Stomach (tissue), 9 donors: ENCODE measurements around the gene CEBPB. TPM values are rescaled to one million over a fixed set of nuclear protein-coding genes. Genes with fewer than 3 reads are reported as not detected.

Experiments used
- DNase-seq, 2 donors: peaks; one replicate each; pipeline versions ENCODE4 v3.0.0 to v3.0.0-alpha.2; 2013 to 2019
- H3K27ac ChIP-seq, 5 donors: fragments of 200-600 bp in 4 of 5; sonication (generic) in 4 of 5; one replicate each; pipeline ENCODE4 v1.5.1; 2013 to 2019; ENCODE audit warnings: mild to moderate bottlenecking in 1 of 5, moderate library complexity in 1 of 5
- H3K27me3 ChIP-seq, 3 donors: fragments of 200-600 bp; sonication (generic); one replicate each; pipeline ENCODE4 v1.5.1; 2017 to 2019; ENCODE audit warnings: mixed run types in 1 of 3
- H3K36me3 ChIP-seq, 4 donors: fragments of 200-600 bp; sonication (generic); 1 replicate in 3 of 4; 2 replicates in 1 of 4; pipeline ENCODE4 v1.5.1; 2016 to 2019
- H3K4me1 ChIP-seq, 4 donors: fragments of 200-600 bp; sonication (generic); one replicate each; pipeline ENCODE4 v1.5.1; 2016 to 2019
- H3K4me3 ChIP-seq, 4 donors: fragments of 200-600 bp; sonication (generic) in 3 of 4; one replicate each; pipeline ENCODE4 v1.5.1; 2016 to 2019; ENCODE audit warnings: mild to moderate bottlenecking in 1 of 4
- H3K9me3 ChIP-seq, 4 donors: fragments of 200-600 bp; sonication (generic); one replicate each; pipeline ENCODE4 v1.5.1; 2016 to 2019
- EP300 ChIP-seq: sonication (generic); formaldehyde crosslinking; IDR thresholded peaks from one replicate; pipeline ENCODE4 v1.6.1; 2017; ENCODE audit warnings: antibody characterized with exemption
- POLR2A ChIP-seq, 4 donors: fragments of 450-650 bp; IDR thresholded peaks; one replicate each; pipeline ENCODE4 v1.6.1; 2016; ENCODE audit warnings: antibody characterized with exemption in 4 of 4, control low read depth in 2 of 4, mild to moderate bottlenecking in 1 of 4, moderate library complexity in 1 of 4
- POLR2AphosphoS5 ChIP-seq, 3 donors: sonication (generic); formaldehyde crosslinking; IDR thresholded peaks; one replicate each; pipeline ENCODE4 v1.6.1; 2016; ENCODE audit warnings: antibody characterized with exemption in 3 of 3
- WGBS, 5 donors: extraction: QIAGEN DNeasy Blood & Tissue Kit in 3 of 5; methylation state at CpG; one replicate each; pipeline versions ENCODE4 v1.1.5 to v1.1.7; 2013 to 2018; 5-methylcytosine and 5-hydroxymethylcytosine counted together
- intact Hi-C: fragments of 100-400 bp; cut with DNase I; formaldehyde crosslinking; loops from one replicate; pipeline ENCODE4 v1.15.1; 2023; ENCODE audit warnings: low total_unique reads
- polyA plus RNA-seq, 3 donors: library from polyadenylated mRNA; stranded (reverse); fragments of 200-250 nt; gene quantifications; one replicate each; pipeline ENCODE4 v1.2.3, GENCODE V29; 2013
- total RNA-seq, 5 donors: library from RNA; depleted of rRNA; stranded (reverse); fragments of >200 nt; gene quantifications; one replicate each; pipeline versions ENCODE4 v1.1.0 to v1.2.3, GENCODE V29; 2014 to 2016
- TF ChIP-seq, protein P1 (sequence below), 7 experiments: fragments of 450-650 bp in 4 of 7; fragments of 200-600 bp in 3 of 7; sonication (generic) in 3 of 7; IDR thresholded peaks; one replicate each; pipeline ENCODE4 v1.5.1; 2016 to 2019; ENCODE audit warnings: antibody characterized with exemption in 7 of 7, control low read depth in 2 of 7, mild to moderate bottlenecking in 1 of 7
- donor health status: healthy with polysubstance abuse.
- donor health status: Bipolar disorder and iron deficiency.
- donor health status: healthy.

Gene CEBPB
- total and polyA plus RNA-seq, 8 donors = 21.1 to 200 (median 36.5) TPM

DNA sequence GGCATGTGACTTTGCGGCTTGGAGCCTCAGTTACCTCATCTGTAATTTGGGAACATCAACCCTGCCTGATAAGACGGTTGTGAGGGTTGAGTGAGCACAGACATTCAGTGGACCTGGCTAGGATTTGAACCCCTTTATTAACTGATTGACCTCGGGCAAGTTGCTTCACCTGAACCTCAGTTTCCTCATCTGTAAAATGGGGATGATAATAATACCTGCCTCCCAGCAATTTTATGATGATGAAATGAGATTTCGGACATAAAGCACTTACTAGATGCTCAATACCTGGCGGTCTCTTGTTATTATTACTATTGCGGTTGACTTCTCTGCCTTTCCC, 51.5 kb downstream of the CEBPB start:
- no peak overlapping the region for H3K4me3 ChIP-seq
- intact Hi-C loops = no loop called here
- H3K27ac ChIP-seq = no peak overlapping the region
- H3K27me3 ChIP-seq = no peaks in the 10 kb centered on the region
- no peaks in the 10 kb centered on the region for H3K9me3 ChIP-seq
- WGBS, 5 donors = 92 to 95% (median 93%) methylated on average over 6 of the region's 6 CpGs
- peaks cover 13 to 45% (median 29%) of the 10 kb centered on the region in 4 donors for H3K4me1 ChIP-seq
- no peak for DNase-seq
- TF ChIP-seq POLR2AphosphoS5 (IDR thresholded peaks at IDR 0.05) (no peak), POLR2A (IDR thresholded peaks at IDR 0.05) (no peak), EP300 (no peak)
- TF ChIP-seq, protein P1, sequence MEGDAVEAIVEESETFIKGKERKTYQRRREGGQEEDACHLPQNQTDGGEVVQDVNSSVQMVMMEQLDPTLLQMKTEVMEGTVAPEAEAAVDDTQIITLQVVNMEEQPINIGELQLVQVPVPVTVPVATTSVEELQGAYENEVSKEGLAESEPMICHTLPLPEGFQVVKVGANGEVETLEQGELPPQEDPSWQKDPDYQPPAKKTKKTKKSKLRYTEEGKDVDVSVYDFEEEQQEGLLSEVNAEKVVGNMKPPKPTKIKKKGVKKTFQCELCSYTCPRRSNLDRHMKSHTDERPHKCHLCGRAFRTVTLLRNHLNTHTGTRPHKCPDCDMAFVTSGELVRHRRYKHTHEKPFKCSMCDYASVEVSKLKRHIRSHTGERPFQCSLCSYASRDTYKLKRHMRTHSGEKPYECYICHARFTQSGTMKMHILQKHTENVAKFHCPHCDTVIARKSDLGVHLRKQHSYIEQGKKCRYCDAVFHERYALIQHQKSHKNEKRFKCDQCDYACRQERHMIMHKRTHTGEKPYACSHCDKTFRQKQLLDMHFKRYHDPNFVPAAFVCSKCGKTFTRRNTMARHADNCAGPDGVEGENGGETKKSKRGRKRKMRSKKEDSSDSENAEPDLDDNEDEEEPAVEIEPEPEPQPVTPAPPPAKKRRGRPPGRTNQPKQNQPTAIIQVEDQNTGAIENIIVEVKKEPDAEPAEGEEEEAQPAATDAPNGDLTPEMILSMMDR (IDR thresholded peaks at IDR 0.05) = no peak
- H3K36me3 ChIP-seq = no peaks in the 10 kb centered on the region

Other genes starting within 250 kb of the CEBPB start
- 1 to 10 TPM in 2 of 5 donors, under 1 TPM in 1, not detected in 2; 0.37 to 7.1 (median 3.2) TPM for gene SNAI1, start 207.8 kb upstream of the CEBPB start, total RNA-seq
- gene SNAI1, start 207.8 kb upstream of the CEBPB start, polyA plus RNA-seq = 1 to 10 TPM in 2 of 3 donors, under 1 TPM in 1; 0.61 to 3.5 (median 2.2) TPM
- 100 to 1,000 TPM in 1 of 5 donors, 10 to 100 TPM in 4; 52.6 to 111 (median 61.8) TPM for gene UBE2V1, start 77.7 kb upstream of the CEBPB start, total RNA-seq
- gene UBE2V1, start 77.7 kb upstream of the CEBPB start, polyA plus RNA-seq = 10 to 100 TPM; 64.7 to 90.3 (median 80.3) TPM
- gene PEDS1, start 37.1 kb upstream of the CEBPB start, total RNA-seq = 10 to 100 TPM in 3 of 5 donors, 1 to 10 TPM in 2; 1.8 to 79.4 (median 19.4) TPM
- 10 to 100 TPM; 10.5 to 28.7 (median 15.5) TPM for gene PEDS1, start 37.1 kb upstream of the CEBPB start, polyA plus RNA-seq